ENCODE measurements around the gene RNASEH2A. TPM values are rescaled to one million over a fixed set of nuclear protein-coding genes. Genes with fewer than 3 reads are reported as not detected.

Gene RNASEH2A
- total RNA-seq, 2 experiments from 2014 or later, result 1.5 to 2.7 TPM

DNA sequence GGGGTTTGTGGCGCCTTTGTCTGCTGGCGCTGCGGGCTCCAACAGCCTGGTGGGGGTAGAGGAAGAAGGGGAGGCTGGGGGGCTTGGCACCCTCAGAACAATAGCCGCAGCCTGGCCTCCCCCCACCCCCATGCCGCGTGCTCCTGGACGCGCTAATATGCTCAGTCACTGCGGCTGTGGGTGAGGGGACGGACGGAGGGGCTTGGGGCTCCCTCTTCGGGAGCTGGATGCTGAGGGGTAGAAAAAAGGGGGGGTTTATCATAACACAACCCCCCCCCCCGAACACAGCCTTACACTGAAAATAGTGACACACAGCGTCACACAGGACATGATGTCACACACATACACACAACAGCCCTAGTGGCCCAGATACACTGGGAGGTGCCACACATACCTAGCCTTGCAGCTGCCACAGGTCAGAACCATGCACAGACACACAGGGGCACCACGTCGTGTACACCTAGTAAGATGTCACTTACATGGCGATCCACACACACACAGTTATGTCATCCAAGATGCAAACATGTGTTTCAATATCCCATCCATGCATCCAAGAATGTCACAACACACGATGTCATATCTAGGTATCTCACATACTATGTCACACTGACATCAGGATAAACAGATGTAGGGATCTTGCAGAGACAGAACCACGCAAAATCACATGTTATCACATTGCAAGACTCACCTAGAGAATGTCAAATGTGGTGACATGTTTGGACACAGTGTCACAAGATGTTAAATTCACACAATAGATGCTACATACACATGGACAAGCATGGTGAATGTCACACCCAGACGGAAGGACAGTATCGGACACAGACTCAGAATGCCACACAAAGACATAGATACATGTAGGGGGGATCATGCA is 32.7 kb downstream of the RNASEH2A start:
- Histone ChIP-seq H3K4me1 (ENCODE audit: insufficient read depth, low read length) (peaks cover 39% of the 10 kb centered on the region), H3K27me3 (ENCODE audit: control insufficient read depth in 1 of 2, insufficient read depth in 2 of 2, low read length in 2 of 2) (peaks cover 86 to 93% of the 10 kb centered on the region in 2 experiments), H3K9me3 (ENCODE audit: control insufficient read depth in 1 of 2, insufficient read depth in 1 of 2, low read length in 2 of 2) (peaks cover 0 to 40% of the 10 kb centered on the region in 2 experiments), H3K27ac (ENCODE audit: low read depth in 1 of 2, low read length in 2 of 2) (no peak overlapping the region), H3K4me3 (ENCODE audit: low read length) (no peak overlapping the region), H3K36me3 (ENCODE audit: insufficient read depth, low read length) (no peaks in the 10 kb centered on the region)
- peaks cover 41% of the 10 kb centered on the region for H3K4me1 Mint-ChIP-seq (ENCODE audit: low read depth)
- DNase-seq (peak in 3 of 14 experiments; percentile 44 to 59 (median 50)), ATAC-seq (ENCODE audit: poor library complexity) (peak; percentile 58)
- POLR2A ChIA-PET, result no interaction called here
- no peak for TF ChIP-seq CTCF (IDR thresholded peaks at IDR 0.05)
- intact Hi-C loops (cut with DNase I, micrococcal nuclease), result no loop called here
- CTCF ChIA-PET, result interaction anchor here (0.6 kb wide), 1 partner anchor 78 kb away, joined by 3 read pairs; no protein-coding TSS in a partner anchor
- peaks cover 84% of the 10 kb centered on the region for H3K27me3 Mint-ChIP-seq
- no peaks in the 10 kb centered on the region for H3K9me3 Mint-ChIP-seq
- no peaks in the 10 kb centered on the region for H3K36me3 Mint-ChIP-seq (ENCODE audit: low read depth)
- no peak overlapping the region for H3K27ac Mint-ChIP-seq
- H3K4me3 Mint-ChIP-seq, result peak overlapping the region; percentile 47

DNA sequence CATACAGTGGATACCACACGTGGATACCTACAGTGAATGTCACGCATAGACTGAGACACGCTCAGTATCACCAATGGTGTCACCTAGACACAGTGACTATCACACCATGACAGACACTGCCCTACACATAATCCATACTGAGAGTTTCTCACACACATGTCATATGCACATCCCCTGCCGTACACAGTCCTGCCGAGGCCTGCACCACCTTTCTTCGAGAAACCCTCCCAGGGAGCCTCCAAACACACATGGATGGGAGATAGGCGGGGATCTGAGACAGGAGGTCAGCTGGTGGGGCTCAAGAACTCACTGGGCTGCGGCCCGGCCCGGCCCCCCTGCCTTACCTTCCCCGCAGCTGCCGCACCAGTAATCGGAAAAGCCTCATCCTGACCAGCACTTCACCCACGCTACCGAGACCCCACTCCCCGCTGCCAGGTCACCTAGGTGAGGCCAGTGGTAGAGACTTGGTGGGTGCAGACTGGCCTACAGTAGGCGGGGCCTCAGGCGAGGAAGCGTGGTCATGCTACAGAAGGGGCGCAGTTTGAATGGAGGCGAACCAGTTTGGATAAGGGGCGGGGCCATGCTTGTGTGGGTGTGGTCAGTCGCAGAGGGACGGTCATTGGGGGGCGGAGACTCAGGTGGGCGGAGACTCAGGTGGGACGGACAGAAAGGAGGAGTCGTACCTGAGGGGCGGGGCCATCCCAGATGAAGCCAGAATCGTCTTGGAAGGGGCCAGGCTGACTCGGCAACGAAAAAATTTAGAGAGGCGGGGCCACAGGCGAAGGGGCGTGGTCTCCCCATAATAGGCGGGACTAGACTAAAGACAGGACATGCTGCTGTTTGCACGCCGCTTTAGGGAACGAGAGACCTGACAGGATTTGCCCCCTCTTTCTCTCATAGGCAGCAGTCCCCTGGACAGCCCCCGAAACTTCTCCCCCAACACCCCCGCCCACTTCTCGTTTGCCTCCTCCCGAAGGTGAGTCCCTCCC is 34.0 kb downstream of the RNASEH2A start:
- Histone ChIP-seq H3K36me3 (ENCODE audit: insufficient read depth, low read length) (no peaks in the 10 kb centered on the region), H3K9me3 (ENCODE audit: control insufficient read depth in 1 of 2, insufficient read depth in 1 of 2, low read length in 2 of 2) (peaks cover 0 to 27% of the 10 kb centered on the region in 2 experiments), H3K27me3 (ENCODE audit: control insufficient read depth in 1 of 2, insufficient read depth in 2 of 2, low read length in 2 of 2) (peaks cover 76 to 87% of the 10 kb centered on the region in 2 experiments), H3K27ac (ENCODE audit: low read depth in 1 of 2, low read length in 2 of 2) (no peak overlapping the region), H3K4me1 (ENCODE audit: insufficient read depth, low read length) (peaks cover 28% of the 10 kb centered on the region), H3K4me3 (ENCODE audit: low read length) (no peak overlapping the region)
- Mint-ChIP-seq H3K4me3 (peak overlapping the region; percentile 13), H3K36me3 (ENCODE audit: low read depth) (no peaks in the 10 kb centered on the region), H3K4me1 (ENCODE audit: low read depth) (peaks cover 37% of the 10 kb centered on the region), H3K9me3 (no peaks in the 10 kb centered on the region), H3K27me3 (peaks cover 82% of the 10 kb centered on the region), H3K27ac (no peak overlapping the region)
- ChIA-PET POLR2A (no interaction called here), CTCF (no interaction called here)
- TF ChIP-seq CTCF (IDR thresholded peaks at IDR 0.05), result no peak
- DNase-seq (peak in 4 of 14 experiments; percentile 14 to 67 (median 36)), ATAC-seq (ENCODE audit: poor library complexity) (peak; percentile 35)
- intact Hi-C loops (cut with DNase I, micrococcal nuclease), result no loop called here

GRCh38 chr19:12841094-12841493 is 34.7 kb downstream of the RNASEH2A start:
- Histone ChIP-seq H3K9me3 (ENCODE audit: control insufficient read depth in 1 of 2, insufficient read depth in 1 of 2, low read length in 2 of 2) (peaks cover 0 to 20% of the 10 kb centered on the region in 2 experiments), H3K36me3 (ENCODE audit: insufficient read depth, low read length) (no peaks in the 10 kb centered on the region), H3K27me3 (ENCODE audit: control insufficient read depth in 1 of 2, insufficient read depth in 2 of 2, low read length in 2 of 2) (peaks cover 72 to 83% of the 10 kb centered on the region in 2 experiments), H3K27ac (ENCODE audit: low read depth in 1 of 2, low read length in 2 of 2) (no peak overlapping the region), H3K4me3 (ENCODE audit: low read length) (no peak overlapping the region), H3K4me1 (ENCODE audit: insufficient read depth, low read length) (peaks cover 27% of the 10 kb centered on the region)
- DNase-seq (peak in 2 of 14 experiments; percentile 20 to 43), ATAC-seq (ENCODE audit: poor library complexity) (no peak)
- Mint-ChIP-seq H3K4me3 (no peak overlapping the region), H3K4me1 (ENCODE audit: low read depth) (peaks cover 37% of the 10 kb centered on the region), H3K27ac (no peak overlapping the region), H3K27me3 (peaks cover 78% of the 10 kb centered on the region), H3K9me3 (no peaks in the 10 kb centered on the region), H3K36me3 (ENCODE audit: low read depth) (no peaks in the 10 kb centered on the region)
- ChIA-PET POLR2A (no interaction called here), CTCF (no interaction called here)
- intact Hi-C loops (cut with DNase I, micrococcal nuclease), result no loop called here
- no peak for TF ChIP-seq CTCF (IDR thresholded peaks at IDR 0.05)

Data from CD4-positive, alpha-beta T cell (primary cell).